Right atrium auricular region (tissue), 2 donors: ENCODE data around the gene MT3. TPM values are rescaled to one million over a fixed set of nuclear protein-coding genes. Genes with fewer than 3 reads are reported as not detected.

Experiments used
- DNase-seq: peaks from one replicate; pipeline ENCODE4 v3.0.0-alpha.2; 2019; ENCODE audit warnings: low spot score
- H3K27ac ChIP-seq, 2 donors: fragments of 200-600 bp; sonication (generic); 1 replicate in 1 of 2; 2 replicates in 1 of 2; pipeline ENCODE4 v1.5.1; 2016 to 2019
- H3K27me3 ChIP-seq, 2 donors: fragments of 200-600 bp; sonication (generic); one replicate each; pipeline versions ENCODE4 v1.5.1 to v1.6.0; 2017 to 2019
- H3K36me3 ChIP-seq: fragments of 200-600 bp; sonication (generic); one replicate; pipeline ENCODE4 v1.5.1; 2016
- H3K4me1 ChIP-seq, 2 donors: fragments of 200-600 bp; sonication (generic); one replicate each; pipeline versions ENCODE4 v1.5.1 to v1.6.0; 2017 to 2019
- H3K4me3 ChIP-seq, 2 donors: fragments of 200-600 bp; sonication (generic); 1 replicate in 1 of 2; 2 replicates in 1 of 2; pipeline ENCODE4 v1.5.1; 2017 to 2019; ENCODE audit warnings: mild to moderate bottlenecking in 1 of 2, moderate library complexity in 1 of 2
- H3K9me3 ChIP-seq, 2 donors: fragments of 200-600 bp; sonication (generic); one replicate each; pipeline ENCODE4 v1.5.1; 2019
- total RNA-seq, 2 donors: library from RNA; depleted of rRNA; stranded (reverse); fragments of >200 nt; gene quantifications; one replicate each; pipeline ENCODE4 v1.1.0, GENCODE V29; 2016
- TF ChIP-seq, protein P1 (sequence below), 2 donors: fragments of 200-600 bp; sonication (generic); IDR thresholded peaks; one replicate each; pipeline ENCODE4 v1.5.1; 2019; ENCODE audit warnings: antibody characterized with exemption in 2 of 2

The MT3 gene
- total RNA-seq, 2 donors from 2014 or later: not detected

DNA sequence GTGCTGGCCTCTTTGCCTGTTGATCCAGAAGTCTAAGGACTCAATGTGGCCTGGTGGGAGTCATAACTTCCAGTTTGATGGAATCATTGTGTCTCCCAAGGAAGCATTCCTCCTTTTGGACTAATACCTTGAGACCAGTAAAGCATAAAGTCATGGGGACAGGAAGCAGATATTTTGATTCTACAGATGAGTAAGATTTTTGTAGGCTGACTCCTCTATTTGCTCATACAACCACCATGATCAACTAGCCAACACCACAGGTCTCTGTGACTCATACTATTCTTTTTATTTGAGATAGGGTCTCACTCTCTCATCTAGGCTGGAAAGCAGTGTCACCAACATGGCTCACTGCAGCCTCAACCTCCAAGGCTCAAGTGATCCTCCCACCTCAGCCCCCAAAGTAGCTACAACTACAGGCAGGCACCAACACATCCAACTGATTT is 25.2 kb downstream of the MT3 start:
- peaks cover 0 to 53% of the 10 kb centered on the region in 2 donors for H3K4me1 ChIP-seq
- H3K4me3 ChIP-seq: no peak overlapping the region
- H3K27me3 ChIP-seq: no peaks in the 10 kb centered on the region
- DNase-seq: no peak
- H3K27ac ChIP-seq: no peak overlapping the region
- no peaks in the 10 kb centered on the region for H3K36me3 ChIP-seq
- no peaks in the 10 kb centered on the region for H3K9me3 ChIP-seq
- TF ChIP-seq, protein P1, sequence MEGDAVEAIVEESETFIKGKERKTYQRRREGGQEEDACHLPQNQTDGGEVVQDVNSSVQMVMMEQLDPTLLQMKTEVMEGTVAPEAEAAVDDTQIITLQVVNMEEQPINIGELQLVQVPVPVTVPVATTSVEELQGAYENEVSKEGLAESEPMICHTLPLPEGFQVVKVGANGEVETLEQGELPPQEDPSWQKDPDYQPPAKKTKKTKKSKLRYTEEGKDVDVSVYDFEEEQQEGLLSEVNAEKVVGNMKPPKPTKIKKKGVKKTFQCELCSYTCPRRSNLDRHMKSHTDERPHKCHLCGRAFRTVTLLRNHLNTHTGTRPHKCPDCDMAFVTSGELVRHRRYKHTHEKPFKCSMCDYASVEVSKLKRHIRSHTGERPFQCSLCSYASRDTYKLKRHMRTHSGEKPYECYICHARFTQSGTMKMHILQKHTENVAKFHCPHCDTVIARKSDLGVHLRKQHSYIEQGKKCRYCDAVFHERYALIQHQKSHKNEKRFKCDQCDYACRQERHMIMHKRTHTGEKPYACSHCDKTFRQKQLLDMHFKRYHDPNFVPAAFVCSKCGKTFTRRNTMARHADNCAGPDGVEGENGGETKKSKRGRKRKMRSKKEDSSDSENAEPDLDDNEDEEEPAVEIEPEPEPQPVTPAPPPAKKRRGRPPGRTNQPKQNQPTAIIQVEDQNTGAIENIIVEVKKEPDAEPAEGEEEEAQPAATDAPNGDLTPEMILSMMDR (IDR thresholded peaks at IDR 0.05): no peak

DNA sequence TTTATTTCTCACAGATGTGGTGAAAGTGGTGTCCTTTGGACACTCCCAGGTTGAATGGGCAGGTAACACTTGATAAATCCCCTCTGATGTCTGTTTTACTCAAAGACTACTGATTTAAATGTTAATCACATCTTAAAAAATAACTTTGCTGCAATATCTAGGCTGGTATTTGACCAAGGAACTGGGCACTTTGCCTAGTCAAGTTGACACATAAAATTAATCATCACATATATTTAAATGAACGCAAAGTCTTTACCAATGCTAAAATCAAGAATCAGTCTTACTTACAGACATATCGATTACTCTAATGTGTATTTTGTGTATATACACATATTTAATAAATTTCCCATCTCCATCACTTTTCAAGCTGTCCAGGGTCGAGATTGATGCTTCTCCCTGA is 26.0 kb downstream of the MT3 start:
- Histone ChIP-seq H3K27me3 (no peaks in the 10 kb centered on the region), H3K9me3 (no peaks in the 10 kb centered on the region), H3K4me1 (peaks cover 0 to 48% of the 10 kb centered on the region in 2 donors), H3K4me3 (no peak overlapping the region), H3K27ac (no peak overlapping the region), H3K36me3 (no peaks in the 10 kb centered on the region)
- TF ChIP-seq, protein P1 (IDR thresholded peaks at IDR 0.05): no peak
- DNase-seq: no peak

DNA sequence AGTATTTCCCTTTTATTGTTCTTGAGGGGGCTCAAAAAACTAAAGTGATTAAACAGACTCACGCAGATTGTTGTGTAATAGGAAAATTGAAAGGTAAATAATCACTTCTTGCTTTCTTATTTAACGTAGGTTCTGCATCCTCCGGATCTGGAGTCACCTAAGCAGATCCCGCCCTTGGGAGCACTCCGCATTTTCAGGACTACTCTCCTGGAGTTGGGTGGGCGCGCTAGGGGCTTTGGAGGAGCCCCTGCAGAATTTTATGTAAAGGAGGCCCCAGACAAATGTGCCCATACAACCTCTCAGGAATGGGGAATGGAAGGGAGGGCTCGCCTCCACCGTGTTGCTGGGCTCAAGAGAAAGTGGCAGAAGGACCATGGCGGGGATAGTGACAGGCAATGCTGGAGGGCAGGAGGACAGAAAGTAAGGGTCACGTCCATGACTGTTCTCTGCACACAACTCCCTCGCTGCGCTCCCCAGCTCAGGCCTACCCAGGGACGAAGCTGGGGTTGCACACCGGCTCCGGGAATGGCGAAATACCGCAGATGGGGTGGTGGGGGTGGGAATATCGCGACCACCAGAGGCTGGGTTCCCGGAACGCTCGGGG is 27.4 kb downstream of the MT3 start:
- Histone ChIP-seq H3K4me1 (peaks cover 0 to 35% of the 10 kb centered on the region in 2 donors), H3K36me3 (no peaks in the 10 kb centered on the region), H3K9me3 (no peaks in the 10 kb centered on the region), H3K4me3 (peak overlapping the region; percentile 25 to 52), H3K27me3 (no peaks in the 10 kb centered on the region), H3K27ac (peak overlapping the region; percentile 80 to 86)
- DNase-seq: no peak
- TF ChIP-seq, protein P1 (IDR thresholded peaks at IDR 0.05): no peak

DNA sequence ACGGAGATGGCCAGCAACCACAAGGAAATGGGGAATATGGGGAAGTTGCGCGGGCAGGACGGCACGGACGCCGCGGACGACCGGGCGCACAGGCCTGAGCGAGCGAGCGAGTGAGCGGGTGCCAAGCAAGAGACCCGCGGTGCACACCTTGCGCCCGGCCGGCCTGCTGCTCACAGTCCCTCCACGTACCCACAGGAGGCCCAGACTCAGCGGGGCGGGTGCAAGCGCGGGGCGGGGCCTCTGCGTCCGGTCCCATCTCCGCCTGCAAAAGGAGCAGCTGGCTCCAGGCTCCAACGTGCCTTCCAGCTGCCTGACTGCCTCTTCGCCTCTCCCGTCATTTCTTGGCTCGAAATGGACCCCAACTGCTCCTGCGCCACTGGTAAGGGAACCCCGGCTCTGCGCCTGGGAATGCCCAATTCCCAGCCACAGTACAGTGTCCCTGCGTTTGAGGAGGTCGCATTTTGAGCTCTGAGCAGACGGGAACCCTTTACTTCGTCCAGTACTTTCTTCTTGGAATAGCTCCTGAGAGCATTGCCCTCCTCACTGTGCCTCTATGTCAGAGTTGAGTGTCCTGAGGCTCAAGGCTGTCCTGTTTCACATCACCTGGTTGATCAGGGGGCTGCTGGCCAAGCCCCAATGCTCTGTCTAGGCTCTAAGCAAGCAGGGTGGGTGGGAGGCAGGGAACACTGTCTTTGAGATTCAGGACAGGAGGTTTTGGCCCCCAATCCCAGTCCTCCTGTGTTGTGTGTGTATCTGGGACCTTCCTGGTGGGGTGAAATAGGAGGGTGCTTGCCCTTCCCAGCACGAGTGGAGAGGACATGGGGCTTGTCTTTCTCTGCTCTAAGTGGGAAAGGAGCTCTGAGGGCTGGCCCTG is 28.1 kb downstream of the MT3 start:
- Histone ChIP-seq H3K9me3 (no peaks in the 10 kb centered on the region), H3K36me3 (no peaks in the 10 kb centered on the region), H3K4me1 (peaks cover 0 to 35% of the 10 kb centered on the region in 2 donors), H3K27me3 (no peaks in the 10 kb centered on the region), H3K27ac (peak overlapping the region; percentile 80 to 86), H3K4me3 (peak overlapping the region; percentile 25 to 52)
- DNase-seq: peak; percentile 84
- TF ChIP-seq, protein P1 (IDR thresholded peaks at IDR 0.05): peak in 1 of 2 donors; percentile 15

DNA sequence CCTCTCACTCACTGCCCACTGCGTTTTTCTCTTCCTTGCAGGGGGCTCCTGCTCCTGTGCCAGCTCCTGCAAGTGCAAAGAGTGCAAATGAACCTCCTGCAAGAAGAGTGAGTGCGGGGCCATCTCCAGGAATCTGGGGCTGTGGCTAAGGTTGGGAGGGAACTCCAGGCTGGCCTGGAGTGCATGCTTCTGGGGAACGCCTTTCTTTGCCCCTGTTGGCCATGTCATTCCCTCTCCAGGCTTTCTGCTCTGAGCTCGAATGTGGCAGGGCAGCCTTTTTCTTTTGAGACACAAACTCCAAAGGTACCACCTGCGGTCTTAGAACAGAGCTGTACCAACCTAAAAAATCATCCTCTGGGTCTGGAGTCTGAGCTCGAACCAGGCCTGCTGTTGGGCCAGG is 28.8 kb downstream of the MT3 start:
- DNase-seq: no peak
- H3K9me3 ChIP-seq: no peaks in the 10 kb centered on the region
- peak overlapping the region; percentile 25 to 52 for H3K4me3 ChIP-seq
- no peaks in the 10 kb centered on the region for H3K36me3 ChIP-seq
- H3K4me1 ChIP-seq: peaks cover 0 to 35% of the 10 kb centered on the region in 2 donors
- H3K27me3 ChIP-seq: no peaks in the 10 kb centered on the region
- peak overlapping the region; percentile 80 to 86 for H3K27ac ChIP-seq
- TF ChIP-seq, protein P1 (IDR thresholded peaks at IDR 0.05): no peak
